ENCODE results near the gene EPN2.

EPN2 gene

GRCh38 chr17:19332371-19333131 lies 95.4 kb downstream of the EPN2 start:
- DNase-seq, result no peak

- DNase-seq, result no peak
Measured at GRCh38 chr17:19333132-19333440, 95.9 kb downstream of the EPN2 start.

- no peak for DNase-seq
Measured at GRCh38 chr17:19333736-19334290, 96.6 kb downstream of the EPN2 start.

GRCh38 chr17:19334331-19334730 lies 97.2 kb downstream of the EPN2 start:
- no peak for DNase-seq

- DNase-seq, result no peak
Measured at GRCh38 chr17:19335951-19336631, 98.9 kb downstream of the EPN2 start.

- DNase-seq, result peak; percentile 53 to 59
Measured at GRCh38 chr17:19336938-19337711, 100.0 kb downstream of the EPN2 start.

- no peak for DNase-seq
Measured at GRCh38 chr17:19337712-19338023, 100.5 kb downstream of the EPN2 start.

- no peak for DNase-seq
Measured at GRCh38 chr17:19338031-19338990, 101.1 kb downstream of the EPN2 start.

GRCh38 chr17:19339341-19339815 lies 102.2 kb downstream of the EPN2 start:
- DNase-seq, result no peak

- no peak for DNase-seq
Measured at GRCh38 chr17:19341211-19341631, 104.1 kb downstream of the EPN2 start.

- DNase-seq, result no peak
Measured at GRCh38 chr17:19341641-19342610, 104.8 kb downstream of the EPN2 start.

GRCh38 chr17:19342611-19343255 lies 105.6 kb downstream of the EPN2 start:
- DNase-seq, result no peak

GRCh38 chr17:19343256-19343630 lies 106.1 kb downstream of the EPN2 start:
- DNase-seq, result no peak

GRCh38 chr17:19343671-19344151 lies 106.5 kb downstream of the EPN2 start:
- DNase-seq, result no peak

GRCh38 chr17:19344311-19345066 lies 107.3 kb downstream of the EPN2 start:
- DNase-seq, result no peak

GRCh38 chr17:19345067-19345460 lies 107.9 kb downstream of the EPN2 start:
- DNase-seq, result no peak

GRCh38 chr17:19345486-19346350 lies 108.6 kb downstream of the EPN2 start:
- no peak for DNase-seq
